Astrocyte of the cerebellum (primary cell): ENCODE data around the gene ST6GAL1.

Experiments
- DNase-seq: peaks from one replicate; pipeline ENCODE4 v3.0.0-alpha.2; 2011; ENCODE audit warnings: low read depth
- H3K4me3 ChIP-seq: 2 replicates; pipeline ENCODE4 v1.5.1; 2011; ENCODE audit warnings: mild to moderate bottlenecking, low read depth, low read length, moderate library complexity
- CTCF ChIP-seq: IDR thresholded peaks from 2 replicates; pipeline ENCODE4 v1.5.1; 2012; ENCODE audit warnings: low read length, low read depth, moderate library complexity, mild to moderate bottlenecking; ENCODE audit errors: missing control alignments
- in situ Hi-C: cut with HindIII; loops from 2 replicates; pipeline ENCODE4 v1.10.0; 2017; ENCODE audit warnings: low sequenced_read_pairs

Gene ST6GAL1

GRCh38 chr3:186978712-186979111 lies 48.4 kb downstream of the ST6GAL1 start:
- TF ChIP-seq CTCF, result no peak
- in situ Hi-C loops, result no loop called here
- no peak overlapping the region for H3K4me3 ChIP-seq
- DNase-seq, result no peak

GRCh38 chr3:186979852-186980251 lies 49.5 kb downstream of the ST6GAL1 start:
- DNase-seq, result no peak

GRCh38 chr3:186980989-186981388 lies 50.7 kb downstream of the ST6GAL1 start:
- DNase-seq, result no peak
- H3K4me3 ChIP-seq, result no peak overlapping the region
- no peak for TF ChIP-seq CTCF
- in situ Hi-C loops, result no loop called here

More at GRCh38 chr3:186979852-186980251, 49.5 kb downstream of the ST6GAL1 start:
- TF ChIP-seq CTCF, result no peak
- in situ Hi-C loops, result no loop called here
- H3K4me3 ChIP-seq, result no peak overlapping the region

GRCh38 chr3:186983659-186984058 lies 53.3 kb downstream of the ST6GAL1 start:
- in situ Hi-C loops, result no loop called here

GRCh38 chr3:186984064-186984463 lies 53.7 kb downstream of the ST6GAL1 start:
- DNase-seq, result no peak
- in situ Hi-C loops, result no loop called here
- TF ChIP-seq CTCF, result no peak
- H3K4me3 ChIP-seq, result no peak overlapping the region

More at GRCh38 chr3:186983659-186984058, 53.3 kb downstream of the ST6GAL1 start:
- TF ChIP-seq CTCF, result no peak
- DNase-seq, result no peak
- no peak overlapping the region for H3K4me3 ChIP-seq

- no peak overlapping the region for H3K4me3 ChIP-seq
- no peak for TF ChIP-seq CTCF
- in situ Hi-C loops, result no loop called here
- no peak for DNase-seq
Measured at GRCh38 chr3:186985661-186986364, 55.5 kb downstream of the ST6GAL1 start.

GRCh38 chr3:186986406-186986805 lies 56.1 kb downstream of the ST6GAL1 start:
- in situ Hi-C loops, result no loop called here
- no peak for DNase-seq
- no peak overlapping the region for H3K4me3 ChIP-seq
- no peak for TF ChIP-seq CTCF
